ENCODE results near the gene CTIF.
"Not testable (repeated sequence)": the region's sequence is repeated elsewhere in the genome, so short reads cannot be mapped to it uniquely, and the experiment has no call there.

Gene CTIF

DNA sequence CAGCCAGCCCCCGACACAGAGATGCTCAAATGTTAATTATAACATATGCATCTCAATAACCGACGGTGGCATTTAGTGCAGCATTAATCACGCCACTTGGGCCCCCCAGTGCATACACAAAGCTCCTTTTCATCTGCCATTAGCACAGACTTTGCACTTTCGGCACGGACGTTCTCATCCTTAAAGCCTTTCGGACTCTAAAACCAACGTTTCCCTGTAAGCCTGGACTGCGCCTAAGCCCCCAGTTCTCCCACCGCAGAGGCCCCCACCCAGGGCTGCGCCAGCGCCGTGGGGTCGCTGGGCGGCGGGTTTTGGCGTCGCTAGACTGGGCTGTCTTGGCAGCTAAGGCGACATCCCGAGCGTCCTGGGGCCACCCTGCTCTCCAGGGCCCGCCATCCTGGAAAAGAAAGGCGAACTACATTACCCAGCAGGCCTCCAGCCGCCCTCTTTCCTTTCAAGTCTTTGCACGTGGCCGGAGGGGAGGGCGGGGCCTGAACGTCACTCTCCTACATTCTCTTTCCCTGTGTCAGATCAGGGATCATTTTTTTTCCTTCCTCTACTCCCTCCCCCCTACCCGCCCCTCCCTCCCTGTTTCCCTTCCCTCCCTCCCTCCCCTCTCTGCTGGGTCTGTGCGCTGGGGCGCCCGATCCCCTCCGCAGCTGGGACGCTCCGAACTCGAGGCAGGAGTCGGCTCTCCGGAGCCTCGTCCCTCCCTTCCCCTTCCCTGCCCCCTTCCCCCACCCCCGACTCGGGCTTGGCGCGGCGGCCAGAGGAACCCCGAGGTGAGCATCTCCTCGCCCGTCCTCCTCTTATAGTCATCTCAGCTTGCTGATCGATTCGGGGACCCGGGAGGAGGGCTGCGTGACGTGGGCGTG lies at the start of gene CTIF:
TSS of gene CTIF (plus strand) at position 501 of the 875 bp plus-strand sequence. CDS start 80,535 bp downstream, outside the sequence.
- Histone ChIP-seq H3K4me1 (ENCODE audit: control insufficient read depth, insufficient read depth, low read length) (peaks cover 29% of the 10 kb centered on the region), H3K36me3 (ENCODE audit: control insufficient read depth, insufficient read depth, low read length) (no peaks in the 10 kb centered on the region), H3K4me3 (ENCODE audit: low read depth, low read length) (peak within 1 kb of the TSS; percentile 77), H3K9ac (ENCODE audit: low read depth, low read length) (peak within 1 kb of the TSS; percentile 79), H3K27me3 (ENCODE audit: control insufficient read depth, insufficient read depth, low read length) (peaks cover 21% of the 10 kb centered on the region), H3K27ac (ENCODE audit: low read depth, low read length) (peak within 1 kb of the TSS; percentile 93), H3K9me3 (ENCODE audit: control insufficient read depth, insufficient read depth, low read length) (no peaks in the 10 kb centered on the region)

DNA sequence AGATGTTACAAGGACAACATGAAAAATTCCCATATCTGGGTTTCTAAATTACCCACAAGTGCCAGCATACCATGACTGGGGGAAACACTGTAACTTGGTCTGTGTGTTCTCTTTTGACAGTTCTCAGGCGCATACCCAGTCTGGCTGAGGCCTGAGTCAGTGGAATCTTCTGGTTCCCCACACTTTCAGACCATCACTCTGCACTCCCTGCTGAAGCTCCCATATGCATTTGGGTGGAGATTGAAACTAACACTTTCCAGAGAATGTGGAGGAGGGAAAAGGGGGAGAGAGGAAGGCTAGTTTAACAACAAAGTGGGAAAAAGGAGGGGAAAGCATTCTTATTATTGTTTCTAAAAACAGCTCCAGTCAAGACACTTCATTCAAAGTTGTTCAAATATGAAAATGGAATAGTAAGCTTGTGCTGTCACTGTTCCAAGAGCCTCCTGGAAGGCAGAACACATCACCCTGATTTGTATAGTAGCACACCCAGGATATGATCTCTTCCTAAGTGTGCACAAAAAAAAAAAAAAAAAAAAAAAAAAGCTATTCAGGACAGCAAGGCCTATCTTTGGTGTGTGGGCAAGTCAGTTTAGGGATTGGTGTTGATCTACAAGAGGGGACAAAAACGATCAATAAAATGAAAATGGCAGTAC lies 48.1 kb upstream of the CTIF start:
- no peaks in the 10 kb centered on the region for H3K4me1 ChIP-seq (ENCODE audit: control insufficient read depth, insufficient read depth, low read length)

DNA sequence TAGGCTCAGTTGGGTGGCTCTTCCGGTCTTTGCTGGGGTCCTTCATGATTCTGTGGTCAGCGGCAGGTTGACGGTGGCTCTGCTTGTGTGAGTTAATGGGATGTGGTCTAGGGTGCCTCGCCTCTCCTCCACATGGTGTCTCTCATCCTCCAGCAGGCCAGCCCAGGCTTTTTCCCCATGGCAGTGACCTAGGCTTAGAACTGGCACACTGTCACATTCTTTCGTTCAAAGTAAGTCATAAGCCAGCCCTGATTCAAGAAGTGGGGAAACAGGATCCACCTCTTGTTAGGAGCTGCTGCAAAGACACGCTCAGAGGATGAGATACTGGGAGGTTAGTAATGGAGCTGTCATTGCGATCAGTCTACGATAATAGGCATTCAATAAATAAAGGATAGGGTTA lies 46.0 kb upstream of the CTIF start:
- Histone ChIP-seq H3K9me3 (ENCODE audit: control insufficient read depth, insufficient read depth, low read length) (no peaks in the 10 kb centered on the region), H3K9ac (ENCODE audit: low read depth, low read length) (no peak overlapping the region), H3K4me3 (ENCODE audit: low read depth, low read length) (no peak overlapping the region), H3K36me3 (ENCODE audit: control insufficient read depth, insufficient read depth, low read length) (no peaks in the 10 kb centered on the region), H3K27ac (ENCODE audit: low read depth, low read length) (no peak overlapping the region), H3K27me3 (ENCODE audit: control insufficient read depth, insufficient read depth, low read length) (no peaks in the 10 kb centered on the region), H3K4me1 (ENCODE audit: control insufficient read depth, insufficient read depth, low read length) (no peaks in the 10 kb centered on the region)

More for the DNA sequence above, 48.1 kb upstream of the CTIF start:
- no peak overlapping the region for H3K4me3 ChIP-seq (ENCODE audit: low read depth, low read length)
- H3K36me3 ChIP-seq (ENCODE audit: control insufficient read depth, insufficient read depth, low read length): no peaks in the 10 kb centered on the region
- no peak overlapping the region for H3K27ac ChIP-seq (ENCODE audit: low read depth, low read length)
- no peak overlapping the region for H3K9ac ChIP-seq (ENCODE audit: low read depth, low read length)
- no peaks in the 10 kb centered on the region for H3K9me3 ChIP-seq (ENCODE audit: control insufficient read depth, insufficient read depth, low read length)
- no peaks in the 10 kb centered on the region for H3K27me3 ChIP-seq (ENCODE audit: control insufficient read depth, insufficient read depth, low read length)

DNA sequence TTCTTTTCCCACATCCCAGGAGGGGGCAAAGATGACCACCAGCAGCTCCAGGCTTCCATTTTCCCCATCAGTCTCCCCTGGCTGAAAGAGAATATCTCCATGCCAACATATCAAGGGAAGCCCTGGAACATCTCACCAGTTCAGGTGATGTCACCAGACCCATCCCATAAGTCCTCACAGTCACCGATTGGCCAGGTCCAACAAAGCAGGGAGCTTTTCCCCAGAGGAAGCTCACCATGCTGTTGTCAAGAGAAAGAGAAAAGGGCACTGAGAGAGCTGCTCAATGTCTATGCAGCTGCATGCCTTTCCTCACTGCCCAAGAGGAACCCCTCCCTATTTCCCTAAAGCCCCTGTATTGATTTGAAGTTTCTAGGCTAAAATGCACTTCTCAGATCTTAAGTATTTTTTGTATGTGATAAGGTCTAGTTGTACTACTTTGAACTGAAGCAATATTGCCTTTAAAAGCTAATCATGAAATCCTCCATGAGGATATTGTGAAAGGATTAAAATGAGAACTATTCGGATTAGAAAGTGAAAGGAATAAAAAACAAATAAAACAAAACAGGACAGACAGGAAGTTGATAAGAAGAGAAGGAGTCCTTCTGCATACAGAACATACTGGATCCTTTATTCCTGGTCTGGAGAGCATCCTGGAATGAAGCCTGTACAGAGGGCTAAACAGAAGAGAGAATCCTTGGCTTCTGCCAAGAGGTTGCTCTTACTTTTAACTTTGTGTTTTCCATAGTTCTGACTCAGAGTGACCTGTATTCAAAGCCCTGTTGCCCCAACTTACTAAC lies 45.2 kb upstream of the CTIF start:
- Histone ChIP-seq H3K4me1 (ENCODE audit: control insufficient read depth, insufficient read depth, low read length) (no peaks in the 10 kb centered on the region), H3K36me3 (ENCODE audit: control insufficient read depth, insufficient read depth, low read length) (no peaks in the 10 kb centered on the region), H3K27me3 (ENCODE audit: control insufficient read depth, insufficient read depth, low read length) (no peaks in the 10 kb centered on the region), H3K9ac (ENCODE audit: low read depth, low read length) (no peak overlapping the region), H3K9me3 (ENCODE audit: control insufficient read depth, insufficient read depth, low read length) (no peaks in the 10 kb centered on the region), H3K27ac (ENCODE audit: low read depth, low read length) (no peak overlapping the region), H3K4me3 (ENCODE audit: low read depth, low read length) (no peak overlapping the region)

DNA sequence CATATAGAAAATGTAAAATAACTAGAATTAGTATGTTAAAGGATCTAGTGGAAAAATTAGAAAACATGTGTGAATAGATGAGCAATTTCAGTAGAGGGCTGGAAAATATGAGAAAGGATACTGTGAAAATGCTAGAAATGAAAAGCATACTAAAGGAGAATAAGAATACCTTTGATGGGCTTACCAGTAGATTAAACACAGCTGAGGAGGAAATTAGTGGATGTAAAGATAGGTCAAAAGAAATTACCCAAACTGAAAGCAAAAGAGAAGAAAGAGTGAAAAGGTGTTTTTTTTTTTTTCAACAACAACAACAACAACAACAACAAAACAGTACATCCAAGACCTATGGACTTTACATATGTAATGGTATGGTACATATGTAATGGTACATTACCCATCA lies 41.0 kb upstream of the CTIF start:
- no peak overlapping the region for H3K4me3 ChIP-seq (ENCODE audit: low read depth, low read length)
- H3K36me3 ChIP-seq (ENCODE audit: control insufficient read depth, insufficient read depth, low read length): no peaks in the 10 kb centered on the region
- no peaks in the 10 kb centered on the region for H3K27me3 ChIP-seq (ENCODE audit: control insufficient read depth, insufficient read depth, low read length)
- no peaks in the 10 kb centered on the region for H3K9me3 ChIP-seq (ENCODE audit: control insufficient read depth, insufficient read depth, low read length)
- no peak overlapping the region for H3K27ac ChIP-seq (ENCODE audit: low read depth, low read length)
- no peaks in the 10 kb centered on the region for H3K4me1 ChIP-seq (ENCODE audit: control insufficient read depth, insufficient read depth, low read length)
- H3K9ac ChIP-seq (ENCODE audit: low read depth, low read length): no peak overlapping the region

DNA sequence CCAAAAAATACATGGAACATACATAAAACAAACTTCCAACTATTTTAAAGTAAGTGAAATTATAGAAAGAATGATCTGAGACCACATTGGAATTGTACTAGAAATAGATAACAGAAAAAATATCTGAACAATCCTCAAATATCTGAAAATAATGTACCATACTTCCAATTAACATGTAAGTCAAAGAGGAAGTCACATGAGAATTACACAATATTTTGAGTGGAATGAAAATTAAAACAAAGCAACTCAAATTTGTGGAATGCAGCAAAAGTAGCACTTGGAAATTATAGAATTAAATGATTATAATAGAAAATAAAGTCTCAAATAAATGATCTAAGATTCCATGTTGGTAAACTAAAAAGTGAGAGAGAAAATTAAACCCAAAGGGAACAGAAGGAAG lies 38.3 kb upstream of the CTIF start:
- Histone ChIP-seq H3K27me3 (ENCODE audit: control insufficient read depth, insufficient read depth, low read length) (no peaks in the 10 kb centered on the region), H3K36me3 (ENCODE audit: control insufficient read depth, insufficient read depth, low read length) (no peaks in the 10 kb centered on the region), H3K9me3 (ENCODE audit: control insufficient read depth, insufficient read depth, low read length) (peaks cover 4% of the 10 kb centered on the region), H3K4me1 (ENCODE audit: control insufficient read depth, insufficient read depth, low read length) (no peaks in the 10 kb centered on the region), H3K9ac (ENCODE audit: low read depth, low read length) (no peak overlapping the region), H3K4me3 (ENCODE audit: low read depth, low read length) (no peak overlapping the region), H3K27ac (ENCODE audit: low read depth, low read length) (no peak overlapping the region)

DNA sequence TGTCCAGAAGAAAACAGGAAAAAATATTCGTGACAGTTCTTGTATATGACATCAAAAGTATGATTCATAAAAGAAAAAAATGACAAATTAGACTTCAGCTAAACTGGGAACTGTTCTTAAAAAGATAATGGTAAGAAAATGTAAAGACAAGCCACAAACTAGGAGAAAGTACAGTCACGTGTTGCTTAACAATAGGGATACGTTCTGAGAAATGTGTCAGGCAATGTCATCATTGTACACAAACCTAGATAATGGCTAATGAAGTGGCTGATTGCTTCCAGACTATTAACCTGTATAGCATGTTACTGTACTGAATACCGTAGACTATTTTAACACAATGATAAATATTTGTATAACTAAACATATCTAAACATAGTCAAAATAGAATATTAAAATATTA lies 35.9 kb upstream of the CTIF start:
- Histone ChIP-seq H3K9ac (ENCODE audit: low read depth, low read length) (no peak overlapping the region), H3K9me3 (ENCODE audit: control insufficient read depth, insufficient read depth, low read length) (peaks cover 4% of the 10 kb centered on the region), H3K4me1 (ENCODE audit: control insufficient read depth, insufficient read depth, low read length) (no peaks in the 10 kb centered on the region), H3K36me3 (ENCODE audit: control insufficient read depth, insufficient read depth, low read length) (no peaks in the 10 kb centered on the region), H3K27ac (ENCODE audit: low read depth, low read length) (no peak overlapping the region), H3K4me3 (ENCODE audit: low read depth, low read length) (no peak overlapping the region), H3K27me3 (ENCODE audit: control insufficient read depth, insufficient read depth, low read length) (no peaks in the 10 kb centered on the region)

DNA sequence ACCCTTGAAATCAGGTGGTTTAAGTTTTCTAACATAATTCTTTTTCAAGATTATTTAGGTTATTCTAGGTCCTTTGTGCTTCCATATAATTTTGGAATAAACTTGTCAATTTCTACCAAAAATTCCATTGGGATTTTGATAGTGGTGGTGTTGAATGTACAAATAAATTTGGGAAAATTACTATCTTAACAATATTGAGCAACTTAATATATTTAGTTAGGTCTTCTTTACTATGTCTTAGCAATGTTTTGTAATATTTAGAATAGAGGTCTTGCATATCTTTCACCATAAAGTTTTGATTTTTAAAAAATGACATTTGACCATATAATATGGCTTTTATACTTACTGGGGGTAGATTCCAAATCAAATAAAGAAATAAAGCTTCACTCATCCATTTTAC lies 34.0 kb upstream of the CTIF start:
- Histone ChIP-seq H3K4me1 (ENCODE audit: control insufficient read depth, insufficient read depth, low read length) (no peaks in the 10 kb centered on the region), H3K36me3 (ENCODE audit: control insufficient read depth, insufficient read depth, low read length) (no peaks in the 10 kb centered on the region), H3K4me3 (ENCODE audit: low read depth, low read length) (no peak overlapping the region), H3K27me3 (ENCODE audit: control insufficient read depth, insufficient read depth, low read length) (no peaks in the 10 kb centered on the region), H3K9me3 (ENCODE audit: control insufficient read depth, insufficient read depth, low read length) (peaks cover 4% of the 10 kb centered on the region), H3K9ac (ENCODE audit: low read depth, low read length) (no peak overlapping the region), H3K27ac (ENCODE audit: low read depth, low read length) (no peak overlapping the region)

DNA sequence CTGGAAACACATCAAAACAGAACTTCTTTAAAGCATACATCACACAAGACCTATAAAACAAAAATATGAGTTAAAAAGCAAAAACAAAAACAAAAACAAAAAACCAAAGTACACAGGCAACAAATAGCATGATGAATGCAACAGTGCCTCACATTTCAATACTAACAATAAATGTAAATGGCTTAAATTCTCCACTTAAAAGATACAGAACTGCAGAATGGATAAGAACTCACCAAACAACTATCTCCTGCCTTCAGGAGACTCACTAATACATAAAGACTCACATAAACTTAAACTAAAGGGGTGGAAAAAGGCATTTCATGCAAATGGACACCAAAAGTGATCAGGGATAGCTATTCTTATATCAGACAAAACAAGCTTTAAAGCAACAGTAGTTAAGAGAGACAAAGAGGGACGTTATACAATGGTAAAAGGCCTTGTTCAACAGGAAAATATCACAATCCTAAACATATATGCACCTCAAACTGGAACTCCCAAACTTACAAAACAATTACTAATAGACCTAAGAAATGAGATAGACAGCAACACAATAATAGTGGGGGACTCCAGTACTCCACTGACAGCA lies 31.8 kb upstream of the CTIF start:
- H3K9ac ChIP-seq (ENCODE audit: low read depth, low read length); H3K36me3 ChIP-seq (ENCODE audit: control insufficient read depth, insufficient read depth, low read length); H3K9me3 ChIP-seq (ENCODE audit: control insufficient read depth, insufficient read depth, low read length); H3K27ac ChIP-seq (ENCODE audit: low read depth, low read length); H3K4me1 ChIP-seq (ENCODE audit: control insufficient read depth, insufficient read depth, low read length); H3K27me3 ChIP-seq (ENCODE audit: control insufficient read depth, insufficient read depth, low read length); H3K4me3 ChIP-seq (ENCODE audit: low read depth, low read length): not testable (repeated sequence)

DNA sequence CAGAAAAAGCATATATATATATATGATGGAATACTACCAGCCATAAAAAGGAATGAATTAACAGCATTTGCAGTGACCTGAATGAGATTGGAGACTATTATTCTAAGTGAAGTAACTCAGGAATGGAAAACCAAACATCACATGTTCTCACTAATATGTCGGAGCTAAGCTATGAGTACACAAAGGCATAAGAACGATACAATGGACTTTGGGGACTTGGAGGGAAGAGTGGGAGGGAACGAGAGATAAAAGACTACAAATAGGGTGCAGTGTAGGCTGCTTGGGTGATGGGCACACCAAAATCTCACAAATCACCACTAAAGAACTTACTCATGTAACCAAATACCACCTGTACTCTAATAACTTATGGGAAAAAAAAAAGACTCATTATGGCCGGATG lies 26.3 kb upstream of the CTIF start:
- not testable (repeated sequence) for H3K9me3 ChIP-seq (ENCODE audit: control insufficient read depth, insufficient read depth, low read length); H3K27ac ChIP-seq (ENCODE audit: low read depth, low read length); H3K27me3 ChIP-seq (ENCODE audit: control insufficient read depth, insufficient read depth, low read length); H3K4me1 ChIP-seq (ENCODE audit: control insufficient read depth, insufficient read depth, low read length); H3K36me3 ChIP-seq (ENCODE audit: control insufficient read depth, insufficient read depth, low read length); H3K9ac ChIP-seq (ENCODE audit: low read depth, low read length); H3K4me3 ChIP-seq (ENCODE audit: low read depth, low read length)
